ENCODE results near the gene PRKCB. TPM values are rescaled to one million over a fixed set of nuclear protein-coding genes. Genes with fewer than 3 reads are reported as not detected.

The PRKCB gene
- total and polyA plus RNA-seq, 2 of the 8 experiments (the other 6 are each of a cell fraction or from before 2014, with no cell fraction given): 7.1 to 12.1 TPM

DNA sequence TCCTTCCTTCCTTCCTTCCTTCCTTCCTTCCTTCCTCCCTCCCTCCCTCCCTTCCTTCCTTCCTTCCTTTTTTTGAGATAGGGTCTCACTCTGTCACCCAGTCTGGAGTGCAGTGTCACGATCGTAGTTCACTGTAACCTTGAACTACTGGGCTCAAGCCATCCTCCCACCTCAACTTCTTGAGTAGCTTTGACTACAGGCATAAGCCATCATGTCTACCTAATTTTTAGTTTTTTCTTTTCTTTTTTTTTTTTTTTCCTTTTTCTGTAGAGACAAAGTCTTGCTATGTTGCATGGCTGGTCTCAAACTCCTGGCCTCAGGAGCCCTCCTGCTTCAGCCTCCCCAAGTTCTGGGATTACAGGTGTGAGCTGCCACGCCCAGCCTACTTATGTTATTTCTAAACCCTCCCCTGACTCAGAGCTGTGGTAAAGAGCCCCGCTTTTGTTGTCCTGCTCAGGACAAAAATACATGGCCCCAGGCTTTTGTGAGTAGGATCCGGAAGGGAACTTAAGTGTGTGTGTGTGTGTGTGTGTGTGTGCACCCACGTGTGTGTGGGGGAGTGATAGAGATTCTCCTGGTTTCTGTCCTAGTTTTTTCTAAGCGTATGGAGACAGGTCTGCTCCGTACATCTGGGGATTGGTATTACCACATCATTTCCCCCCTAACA is 67.1 kb downstream of the PRKCB start:
- WGBS, 2 experiments (ENCODE audit: extremely low coverage in 1 of 2, insufficient coverage in 1 of 2, insufficient read length in 1 of 2, insufficient replicate concordance in 2 of 2, low coverage in 1 of 2, low lambda C conversion rate in 2 of 2, missing lambda C conversion rate in 1 of 2): 87% methylated on average over 8 of the region's 8 CpGs; no CpG with 5 or more reads in 1 of the 2 experiments
- no peak overlapping the region for H4K5ac ChIP-seq (ENCODE audit: insufficient read length, low read depth, low read length)
- H2BK120ac ChIP-seq (replicated peaks; ENCODE audit: low read depth, low read length): no peak overlapping the region
- no peaks in the 10 kb centered on the region for H3K23me2 ChIP-seq (ENCODE audit: low read depth, low read length)
- no peak for FAIRE-seq
- no peak overlapping the region for H3K23ac ChIP-seq (ENCODE audit: insufficient read length)
- H2BK20ac ChIP-seq (ENCODE audit: low read length): no peak overlapping the region
- H3K14ac ChIP-seq (ENCODE audit: insufficient read length): no peak overlapping the region
- H4K8ac ChIP-seq (ENCODE audit: extremely low read depth, insufficient read depth, low read length): no peak overlapping the region
- no peak overlapping the region for H2BK15ac ChIP-seq (ENCODE audit: low read length)
- H3K4me2 ChIP-seq (ENCODE audit: insufficient read depth in 1 of 2, low read depth in 2 of 2, low read length in 2 of 2): no peak overlapping the region
- no peak overlapping the region for H4K91ac ChIP-seq (replicated peaks; ENCODE audit: insufficient read length, low read length)
- peaks cover 5 to 19% (median 13%) of the 10 kb centered on the region in 4 experiments; a peak in 6 of 7 replicates for H3K4me1 ChIP-seq (replicated peaks in 1 of 4; ENCODE audit: control insufficient read depth in 3 of 4, insufficient read depth in 4 of 4, low read length in 3 of 4)
- H3K9ac ChIP-seq (replicated peaks in 1 of 4; ENCODE audit: extremely low read depth in 1 of 4, low read depth in 3 of 4, low read length in 3 of 4): no peak overlapping the region
- H3K36me3 ChIP-seq (ENCODE audit: control insufficient read depth in 2 of 4, insufficient read depth in 4 of 4, low read length in 3 of 4): no peaks in the 10 kb centered on the region
- no peaks in the 10 kb centered on the region for H3K27me3 ChIP-seq (replicated peaks in 1 of 4; ENCODE audit: control insufficient read depth in 3 of 4, extremely low read depth in 1 of 4, insufficient read depth in 3 of 4, low read length in 3 of 4)
- CTCF ChIA-PET (ENCODE audit: partially characterized antibody): interaction anchor here (0.7 to 1.6 kb wide), 6 partner anchors 10 to 168 kb away, joined by 3 to 4 read pairs (median 3); no protein-coding TSS in a partner anchor
- no peaks in the 10 kb centered on the region for H3K79me1 ChIP-seq (ENCODE audit: low read depth, low read length)
- no peaks in the 10 kb centered on the region for H4K20me1 ChIP-seq (replicated peaks in 1 of 2; ENCODE audit: control insufficient read depth in 1 of 2, insufficient read depth in 2 of 2, low read length in 2 of 2)
- no peak overlapping the region for H2AK5ac ChIP-seq (ENCODE audit: low read depth, low read length)
- H3K18ac ChIP-seq (ENCODE audit: extremely low read depth, low read length): no peak overlapping the region
- H2AFZ ChIP-seq (ENCODE audit: low read length): no peak overlapping the region
- H3K4ac ChIP-seq (replicated peaks; ENCODE audit: insufficient read length, low read depth, low read length): no peak overlapping the region
- H2BK12ac ChIP-seq (ENCODE audit: low read depth, low read length): no peak overlapping the region
- H3K27ac ChIP-seq (ENCODE audit: low read depth, low read length): no peak overlapping the region
- DNase-seq (ENCODE audit: low read depth in 1 of 2, low spot score in 2 of 2): no peak
- H2BK5ac ChIP-seq (ENCODE audit: low read depth, low read length): no peak overlapping the region
- no peak overlapping the region for H3K4me3 ChIP-seq (ENCODE audit: extremely low read depth in 1 of 4, insufficient read depth in 2 of 4, low read depth in 3 of 4, low read length in 4 of 4)
- H3K56ac ChIP-seq (replicated peaks; ENCODE audit: insufficient read length, low read depth, low read length): no peak overlapping the region
- POLR2A ChIA-PET (ENCODE audit: partially characterized antibody): interaction anchor here (1.1 kb wide), 1 partner anchor 28 kb away, joined by 3 read pairs; no protein-coding TSS in a partner anchor
- H3K9me3 ChIP-seq (ENCODE audit: insufficient read depth in 2 of 2, low read depth in 1 of 2, low read length in 1 of 2): no peaks in the 10 kb centered on the region
- no peaks in the 10 kb centered on the region; a peak in 1 of 4 replicates for H3K79me2 ChIP-seq (ENCODE audit: control insufficient read depth in 1 of 2, insufficient read depth in 2 of 2, low read length in 2 of 2)
- TF ChIP-seq HDAC6 (IDR thresholded peaks at IDR 0.05; ENCODE audit: low read depth, low read length): no peak
- TF ChIP-seq TAF1 (IDR thresholded peaks at IDR 0.05; ENCODE audit: low read depth, low read length): no peak
- TF ChIP-seq RXRA (IDR thresholded peaks at IDR 0.05; ENCODE audit: insufficient read depth, low read depth, low read length): no peak
- TF ChIP-seq, protein P1, sequence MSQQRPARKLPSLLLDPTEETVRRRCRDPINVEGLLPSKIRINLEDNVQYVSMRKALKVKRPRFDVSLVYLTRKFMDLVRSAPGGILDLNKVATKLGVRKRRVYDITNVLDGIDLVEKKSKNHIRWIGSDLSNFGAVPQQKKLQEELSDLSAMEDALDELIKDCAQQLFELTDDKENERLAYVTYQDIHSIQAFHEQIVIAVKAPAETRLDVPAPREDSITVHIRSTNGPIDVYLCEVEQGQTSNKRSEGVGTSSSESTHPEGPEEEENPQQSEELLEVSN (IDR thresholded peaks at IDR 0.05): no peak
- TF ChIP-seq EZH2 (IDR thresholded peaks at IDR 0.05; ENCODE audit: low read depth, low read length, severe bottlenecking): no peak
- TF ChIP-seq TEAD4 (IDR thresholded peaks at IDR 0.05; ENCODE audit: low read depth, low read length): no peak
- TF ChIP-seq SP2 (IDR thresholded peaks at IDR 0.05; ENCODE audit: low read length): no peak
- TF ChIP-seq CTBP2 (IDR thresholded peaks at IDR 0.05; ENCODE audit: borderline replicate concordance, insufficient read depth, insufficient read length, low read length): no peak
- TF ChIP-seq, protein P2, sequence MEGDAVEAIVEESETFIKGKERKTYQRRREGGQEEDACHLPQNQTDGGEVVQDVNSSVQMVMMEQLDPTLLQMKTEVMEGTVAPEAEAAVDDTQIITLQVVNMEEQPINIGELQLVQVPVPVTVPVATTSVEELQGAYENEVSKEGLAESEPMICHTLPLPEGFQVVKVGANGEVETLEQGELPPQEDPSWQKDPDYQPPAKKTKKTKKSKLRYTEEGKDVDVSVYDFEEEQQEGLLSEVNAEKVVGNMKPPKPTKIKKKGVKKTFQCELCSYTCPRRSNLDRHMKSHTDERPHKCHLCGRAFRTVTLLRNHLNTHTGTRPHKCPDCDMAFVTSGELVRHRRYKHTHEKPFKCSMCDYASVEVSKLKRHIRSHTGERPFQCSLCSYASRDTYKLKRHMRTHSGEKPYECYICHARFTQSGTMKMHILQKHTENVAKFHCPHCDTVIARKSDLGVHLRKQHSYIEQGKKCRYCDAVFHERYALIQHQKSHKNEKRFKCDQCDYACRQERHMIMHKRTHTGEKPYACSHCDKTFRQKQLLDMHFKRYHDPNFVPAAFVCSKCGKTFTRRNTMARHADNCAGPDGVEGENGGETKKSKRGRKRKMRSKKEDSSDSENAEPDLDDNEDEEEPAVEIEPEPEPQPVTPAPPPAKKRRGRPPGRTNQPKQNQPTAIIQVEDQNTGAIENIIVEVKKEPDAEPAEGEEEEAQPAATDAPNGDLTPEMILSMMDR (IDR thresholded peaks at IDR 0.05; ENCODE audit: control extremely low read depth in 1 of 3, insufficient read depth in 1 of 3, low read depth in 1 of 3, low read length in 3 of 3): no peak
